GM12875 (cell line): Measurements from ENCODE around the gene DIP2A.

Experiments
- H3K4me3 ChIP-seq: one replicate; pipeline ENCODE4 v1.5.1; 2011; ENCODE audit warnings: low read depth, low read length, control low read depth
- CTCF ChIP-seq: IDR thresholded peaks from 2 replicates; pipeline ENCODE4 v1.5.1; 2011; ENCODE audit warnings: low read depth, mild to moderate bottlenecking, control low read depth, inconsistent platforms, low read length, moderate library complexity, borderline replicate concordance; ENCODE audit not compliant: insufficient read depth

Gene DIP2A

GRCh38 chr21:46606427-46606813 lies 147.7 kb downstream of the DIP2A start:
- no peak for TF ChIP-seq CTCF

GRCh38 chr21:46607636-46608035 lies 148.9 kb downstream of the DIP2A start:
- no peak for TF ChIP-seq CTCF
- no peak overlapping the region for H3K4me3 ChIP-seq

More at GRCh38 chr21:46606427-46606813, 147.7 kb downstream of the DIP2A start:
- no peak overlapping the region for H3K4me3 ChIP-seq

GRCh38 chr21:46608672-46609111 lies 150.0 kb downstream of the DIP2A start:
- H3K4me3 ChIP-seq, result no peak overlapping the region
- TF ChIP-seq CTCF, result no peak

GRCh38 chr21:46610018-46610701 lies 151.5 kb downstream of the DIP2A start:
- no peak overlapping the region for H3K4me3 ChIP-seq
- no peak for TF ChIP-seq CTCF

GRCh38 chr21:46613391-46613790 lies 154.7 kb downstream of the DIP2A start:
- TF ChIP-seq CTCF, result no peak
- H3K4me3 ChIP-seq, result no peak overlapping the region

- TF ChIP-seq CTCF, result no peak
These were observed 157.4 kb downstream of the DIP2A start for GRCh38 chr21:46616050-46616449.

GRCh38 chr21:46616656-46617055 lies 158.0 kb downstream of the DIP2A start:
- H3K4me3 ChIP-seq, result no peak overlapping the region
- TF ChIP-seq CTCF, result no peak

More at GRCh38 chr21:46616050-46616449, 157.4 kb downstream of the DIP2A start:
- H3K4me3 ChIP-seq, result no peak overlapping the region
